ENCODE data around the gene SYCE3.

The SYCE3 gene

GRCh38 chr22:50516068-50516467, 46.7 kb downstream of the SYCE3 start:
- no peaks in the 10 kb centered on the region for H3K9me3 ChIP-seq (ENCODE audit: insufficient read depth, low read length)
- no peaks in the 10 kb centered on the region for H3F3A ChIP-seq (ENCODE audit: insufficient read depth)
- no peak overlapping the region for H2AFZ ChIP-seq (ENCODE audit: low read depth, low read length, severe bottlenecking)
- TF ChIP-seq EZH2phosphoT487 (conservative IDR thresholded peaks at IDR 0.05; ENCODE audit: low read length) (no peak), CTCF (IDR thresholded peaks at IDR 0.05; ENCODE audit: insufficient read depth, low read length, poor library complexity, severe bottlenecking) (no peak)
- H3K27me3 ChIP-seq (ENCODE audit: low read length), result no peaks in the 10 kb centered on the region
- peaks cover 52% of the 10 kb centered on the region for H3K79me2 ChIP-seq (ENCODE audit: insufficient read depth, low read length)
- no peaks in the 10 kb centered on the region for H3K9me2 ChIP-seq (replicated peaks; ENCODE audit: insufficient read depth, low read length)
- no peak overlapping the region for H3K27ac ChIP-seq (ENCODE audit: low read depth, low read length)
- H3K4me3 ChIP-seq (ENCODE audit: insufficient read depth, low read length, poor library complexity, severe bottlenecking), result no peak overlapping the region
- H3K9ac ChIP-seq (ENCODE audit: low read length), result no peak overlapping the region
- no peaks in the 10 kb centered on the region for H4K20me1 ChIP-seq (ENCODE audit: low read depth, low read length)
- no peak overlapping the region for H3K4me2 ChIP-seq (ENCODE audit: low read depth, low read length, poor library complexity, severe bottlenecking)
- peaks cover 8% of the 10 kb centered on the region; the same call in 1 of the 2 replicates for H3K36me3 ChIP-seq (ENCODE audit: low read length)

- Histone ChIP-seq H2AFZ (ENCODE audit: low read depth, low read length, severe bottlenecking) (no peak overlapping the region), H3K4me3 (ENCODE audit: insufficient read depth, low read length, poor library complexity, severe bottlenecking) (no peak overlapping the region), H3K79me2 (ENCODE audit: insufficient read depth, low read length) (peaks cover 79% of the 10 kb centered on the region), H3K27ac (ENCODE audit: low read depth, low read length) (no peak overlapping the region), H3F3A (ENCODE audit: insufficient read depth) (peaks cover 9% of the 10 kb centered on the region), H3K4me2 (ENCODE audit: low read depth, low read length, poor library complexity, severe bottlenecking) (no peak overlapping the region), H3K9me2 (replicated peaks; ENCODE audit: insufficient read depth, low read length) (no peaks in the 10 kb centered on the region), H3K9ac (ENCODE audit: low read length) (no peak overlapping the region), H3K27me3 (ENCODE audit: low read length) (no peaks in the 10 kb centered on the region), H3K36me3 (ENCODE audit: low read length) (peaks cover 8% of the 10 kb centered on the region; the same call in 1 of the 2 replicates), H3K9me3 (ENCODE audit: insufficient read depth, low read length) (no peaks in the 10 kb centered on the region), H4K20me1 (ENCODE audit: low read depth, low read length) (no peaks in the 10 kb centered on the region)
- no peak for TF ChIP-seq EZH2phosphoT487 (conservative IDR thresholded peaks at IDR 0.05; ENCODE audit: low read length)
- no peak for TF ChIP-seq CTCF (IDR thresholded peaks at IDR 0.05; ENCODE audit: insufficient read depth, low read length, poor library complexity, severe bottlenecking)
Measured at GRCh38 chr22:50513175-50513574, 49.5 kb downstream of the SYCE3 start.

GRCh38 chr22:50508897-50509296, 53.8 kb downstream of the SYCE3 start:
- no peaks in the 10 kb centered on the region for H4K20me1 ChIP-seq (ENCODE audit: low read depth, low read length)
- peaks cover 9% of the 10 kb centered on the region for H3F3A ChIP-seq (ENCODE audit: insufficient read depth)
- peaks cover 8% of the 10 kb centered on the region; the same call in 1 of the 2 replicates for H3K36me3 ChIP-seq (ENCODE audit: low read length)
- H3K9ac ChIP-seq (ENCODE audit: low read length), result peak overlapping the region; percentile 76
- peaks cover 59% of the 10 kb centered on the region for H3K79me2 ChIP-seq (ENCODE audit: insufficient read depth, low read length)
- H3K27ac ChIP-seq (ENCODE audit: low read depth, low read length), result peak overlapping the region; percentile 86
- H2AFZ ChIP-seq (ENCODE audit: low read depth, low read length, severe bottlenecking), result no peak overlapping the region
- peak overlapping the region; percentile 96 for H3K4me2 ChIP-seq (ENCODE audit: low read depth, low read length, poor library complexity, severe bottlenecking)
- no peaks in the 10 kb centered on the region for H3K9me3 ChIP-seq (ENCODE audit: insufficient read depth, low read length)
- H3K9me2 ChIP-seq (replicated peaks; ENCODE audit: insufficient read depth, low read length), result no peaks in the 10 kb centered on the region
- no peaks in the 10 kb centered on the region for H3K27me3 ChIP-seq (ENCODE audit: low read length)
- peak overlapping the region; percentile 81 for H3K4me3 ChIP-seq (ENCODE audit: insufficient read depth, low read length, poor library complexity, severe bottlenecking)
- TF ChIP-seq CTCF (IDR thresholded peaks at IDR 0.05; ENCODE audit: insufficient read depth, low read length, poor library complexity, severe bottlenecking) (no peak), EZH2phosphoT487 (conservative IDR thresholded peaks at IDR 0.05; ENCODE audit: low read length) (no peak)
